Measurements from ENCODE around the gene TAF11L5.
"Not testable (repeated sequence)": the region's sequence is repeated elsewhere in the genome, so short reads cannot be mapped to it uniquely, and the experiment has no call there.

Gene TAF11L5

GRCh38 chr5:17524935-17525334 lies at the start of gene TAF11L5:
Gene TAF11L5, plus strand, starts transcription at chr5:17525235.
- H3K9me3 ChIP-seq (replicated peaks; ENCODE audit: insufficient read depth, low read length); H4K20me1 ChIP-seq (ENCODE audit: insufficient read depth, low read length); H3K9me2 ChIP-seq (replicated peaks; ENCODE audit: insufficient read depth, low read length); H3K9ac ChIP-seq (ENCODE audit: low read length); H3K79me2 ChIP-seq (ENCODE audit: low read length); H3K27ac ChIP-seq (ENCODE audit: low read length); H2AFZ ChIP-seq (ENCODE audit: low read length); DNase-seq; H3F3A ChIP-seq (ENCODE audit: insufficient read depth, low read length); H3K4me1 ChIP-seq (ENCODE audit: low read length); H3K4me2 ChIP-seq (ENCODE audit: low read depth, low read length); H3K27me3 ChIP-seq (replicated peaks; ENCODE audit: insufficient read depth, low read length); H3K36me3 ChIP-seq (replicated peaks; ENCODE audit: insufficient read depth, low read length); H3K4me3 ChIP-seq (ENCODE audit: low read length): not testable (repeated sequence)

- H3K4me1 ChIP-seq (ENCODE audit: low read length) = no peaks in the 10 kb centered on the region
- H3K9me3 ChIP-seq (replicated peaks; ENCODE audit: insufficient read depth, low read length) = no peaks in the 10 kb centered on the region
- no peaks in the 10 kb centered on the region for H3K36me3 ChIP-seq (replicated peaks; ENCODE audit: insufficient read depth, low read length)
- H3K4me3 ChIP-seq (ENCODE audit: low read length) = no peak overlapping the region
- H3K9ac ChIP-seq (ENCODE audit: low read length) = no peak overlapping the region
- H3K27me3 ChIP-seq (replicated peaks; ENCODE audit: insufficient read depth, low read length) = no peaks in the 10 kb centered on the region
- no peaks in the 10 kb centered on the region for H3K79me2 ChIP-seq (ENCODE audit: low read length)
- no peak overlapping the region for H2AFZ ChIP-seq (ENCODE audit: low read length)
- H3K27ac ChIP-seq (ENCODE audit: low read length) = no peak overlapping the region
- H4K20me1 ChIP-seq (ENCODE audit: insufficient read depth, low read length) = no peaks in the 10 kb centered on the region
- H3K9me2 ChIP-seq (replicated peaks; ENCODE audit: insufficient read depth, low read length) = no peaks in the 10 kb centered on the region
- no peak for TF ChIP-seq CTCF (IDR thresholded peaks at IDR 0.05; ENCODE audit: low read length)
- TF ChIP-seq EZH2phosphoT487 (IDR thresholded peaks at IDR 0.05; ENCODE audit: low read length) = no peak
- TF ChIP-seq EZH2 (optimal IDR thresholded peaks at IDR 0.05; ENCODE audit: low read depth, low read length) = no peak
- no peaks in the 10 kb centered on the region for H3F3A ChIP-seq (ENCODE audit: insufficient read depth, low read length)
- no peak for DNase-seq
- no peak overlapping the region for H3K4me2 ChIP-seq (ENCODE audit: low read depth, low read length)
Measured at GRCh38 chr5:17477043-17477442, 48.0 kb upstream of the TAF11L5 start.

- DNase-seq = no peak
- Histone ChIP-seq H3K27ac (ENCODE audit: low read length) (no peak overlapping the region), H4K20me1 (ENCODE audit: insufficient read depth, low read length) (no peaks in the 10 kb centered on the region), H3K9ac (ENCODE audit: low read length) (no peak overlapping the region), H3K36me3 (replicated peaks; ENCODE audit: insufficient read depth, low read length) (no peaks in the 10 kb centered on the region), H3K4me3 (ENCODE audit: low read length) (no peak overlapping the region), H3K4me2 (ENCODE audit: low read depth, low read length) (no peak overlapping the region), H3F3A (ENCODE audit: insufficient read depth, low read length) (no peaks in the 10 kb centered on the region), H3K9me3 (replicated peaks; ENCODE audit: insufficient read depth, low read length) (no peaks in the 10 kb centered on the region), H2AFZ (ENCODE audit: low read length) (no peak overlapping the region), H3K79me2 (ENCODE audit: low read length) (no peaks in the 10 kb centered on the region), H3K4me1 (ENCODE audit: low read length) (no peaks in the 10 kb centered on the region), H3K9me2 (replicated peaks; ENCODE audit: insufficient read depth, low read length) (no peaks in the 10 kb centered on the region), H3K27me3 (replicated peaks; ENCODE audit: insufficient read depth, low read length) (no peaks in the 10 kb centered on the region)
- TF ChIP-seq CTCF (IDR thresholded peaks at IDR 0.05; ENCODE audit: low read length) = no peak
- no peak for TF ChIP-seq EZH2phosphoT487 (IDR thresholded peaks at IDR 0.05; ENCODE audit: low read length)
- TF ChIP-seq EZH2 (optimal IDR thresholded peaks at IDR 0.05; ENCODE audit: low read depth, low read length) = no peak
Measured at GRCh38 chr5:17477573-17478265, 47.3 kb upstream of the TAF11L5 start.

GRCh38 chr5:17481378-17481777 lies 43.7 kb upstream of the TAF11L5 start:
- Histone ChIP-seq H4K20me1 (ENCODE audit: insufficient read depth, low read length) (no peaks in the 10 kb centered on the region), H3F3A (ENCODE audit: insufficient read depth, low read length) (no peaks in the 10 kb centered on the region), H3K9ac (ENCODE audit: low read length) (no peak overlapping the region), H3K27me3 (replicated peaks; ENCODE audit: insufficient read depth, low read length) (no peaks in the 10 kb centered on the region), H3K4me2 (ENCODE audit: low read depth, low read length) (no peak overlapping the region), H3K4me1 (ENCODE audit: low read length) (no peaks in the 10 kb centered on the region), H2AFZ (ENCODE audit: low read length) (no peak overlapping the region), H3K36me3 (replicated peaks; ENCODE audit: insufficient read depth, low read length) (no peaks in the 10 kb centered on the region), H3K9me2 (replicated peaks; ENCODE audit: insufficient read depth, low read length) (no peaks in the 10 kb centered on the region), H3K9me3 (replicated peaks; ENCODE audit: insufficient read depth, low read length) (no peaks in the 10 kb centered on the region), H3K4me3 (ENCODE audit: low read length) (no peak overlapping the region), H3K79me2 (ENCODE audit: low read length) (no peaks in the 10 kb centered on the region), H3K27ac (ENCODE audit: low read length) (no peak overlapping the region)
- TF ChIP-seq EZH2phosphoT487 (IDR thresholded peaks at IDR 0.05; ENCODE audit: low read length) = no peak
- TF ChIP-seq CTCF (IDR thresholded peaks at IDR 0.05; ENCODE audit: low read length) = no peak
- TF ChIP-seq EZH2 (optimal IDR thresholded peaks at IDR 0.05; ENCODE audit: low read depth, low read length) = no peak
- no peak for DNase-seq

Measured in MM.1S (cell line).